Esophagus squamous epithelium (tissue), 5 donors: ENCODE results near the gene KRTAP10-11. TPM values are rescaled to one million over a fixed set of nuclear protein-coding genes. Genes with fewer than 3 reads are reported as not detected.
A peak's percentile ranks its signal among the peaks of the same experiment; 100 is the strongest.
"Not testable (repeated sequence)": the region's sequence is repeated elsewhere in the genome, so short reads cannot be mapped to it uniquely, and the experiment has no call there.

Source experiments
- DNase-seq: peaks from one replicate; lab custom pipeline; 2025; lab: John Stamatoyannopoulos, UW
- H3K27ac ChIP-seq, 4 donors: fragments of 200-600 bp; sonication (generic); one replicate each; pipeline ENCODE4 v1.5.1; 2016 to 2019; ENCODE audit warnings: mild to moderate bottlenecking in 1 of 4
- H3K27me3 ChIP-seq, 4 donors: fragments of 200-600 bp; sonication (generic); 1 replicate in 3 of 4; 2 replicates in 1 of 4; pipeline versions ENCODE4 v1.5.1 to v1.6.0; 2017 to 2021; ENCODE audit warnings: antibody characterized with exemption in 1 of 4
- H3K36me3 ChIP-seq, 3 donors: fragments of 200-600 bp; sonication (generic); one replicate each; pipeline ENCODE4 v1.5.1; 2016 to 2019
- H3K4me1 ChIP-seq, 3 donors: fragments of 200-600 bp; sonication (generic); one replicate each; pipeline ENCODE4 v1.5.1; 2017 to 2019
- H3K4me3 ChIP-seq, 4 donors: fragments of 200-600 bp; sonication (generic); 1 replicate in 3 of 4; 2 replicates in 1 of 4; pipeline ENCODE4 v1.5.1; 2016 to 2019; ENCODE audit warnings: mild to moderate bottlenecking in 2 of 4, moderate library complexity in 1 of 4
- H3K9me3 ChIP-seq, 3 donors: fragments of 200-600 bp; sonication (generic); one replicate each; pipeline ENCODE4 v1.5.1; 2016 to 2019
- CTCF ChIP-seq, 6 experiments: fragments of 450-650 bp in 4 of 6; fragments of 200-600 bp in 2 of 6; sonication (generic) in 2 of 6; IDR thresholded peaks; one replicate each; pipeline ENCODE4 v1.5.1; 2016 to 2019; ENCODE audit warnings: antibody characterized with exemption in 6 of 6, mild to moderate bottlenecking in 4 of 6, moderate library complexity in 4 of 6
- POLR2A ChIP-seq, 4 donors: fragments of 450-650 bp; IDR thresholded peaks; one replicate each; pipeline ENCODE4 v1.6.1; 2017; ENCODE audit warnings: antibody characterized with exemption in 4 of 4, mild to moderate bottlenecking in 4 of 4, moderate library complexity in 3 of 4
- WGBS, 2 donors: methylation state at CpG; one replicate each; pipeline ENCODE4 v1.1.5; 2018; 5-methylcytosine and 5-hydroxymethylcytosine counted together
- intact Hi-C: fragments of 100-400 bp; cut with DNase I; formaldehyde crosslinking; loops from one replicate; pipeline ENCODE4 v1.15.0; 2022
- total RNA-seq, 4 donors: library from RNA; depleted of rRNA; stranded (reverse); fragments of >200 nt; gene quantifications; one replicate each; pipeline ENCODE4 v1.1.0, GENCODE V29; 2016
- donor health status: DM: yes; HTN: yes; CAD: no.

The KRTAP10-11 gene
- total RNA-seq, 4 donors from 2014 or later, result not detected

GRCh38 chr21:44654576-44655175 is 8.5 kb downstream of the KRTAP10-11 start, which contains the start of gene KRTAP12-4:
Gene KRTAP12-4 (minus strand): TSS chr21:44654659. CDS start chr21:44654614, 45 bp downstream.
- WGBS, 2 donors, result 47 to 57% methylated on average over 9 of the region's 9 CpGs
- intact Hi-C loops, result no loop called here
- H3K4me1 ChIP-seq, result no peaks in the 10 kb centered on the region
- no peak for TF ChIP-seq CTCF (IDR thresholded peaks at IDR 0.05)
- TF ChIP-seq POLR2A (IDR thresholded peaks at IDR 0.05), result no peak
- no peak for DNase-seq
- peaks cover 0 to 45% (median 0%) of the 10 kb centered on the region in 4 donors for H3K27me3 ChIP-seq
- peak within 1 kb of the TSS in 1 of 4 donors; percentile 6 for H3K27ac ChIP-seq
- H3K9me3 ChIP-seq, result peaks cover 0 to 8% (median 0%) of the 10 kb centered on the region in 3 donors
- no peak within 1 kb of the TSS for H3K4me3 ChIP-seq
- H3K36me3 ChIP-seq, result no peaks in the 10 kb centered on the region

- no peak overlapping the region for H3K4me3 ChIP-seq
- intact Hi-C loops, result no loop called here
- peaks cover 0 to 8% (median 0%) of the 10 kb centered on the region in 3 donors for H3K9me3 ChIP-seq
- H3K4me1 ChIP-seq, result no peaks in the 10 kb centered on the region
- no peak for TF ChIP-seq POLR2A (IDR thresholded peaks at IDR 0.05)
- peaks cover 0 to 39% (median 0%) of the 10 kb centered on the region in 4 donors for H3K27me3 ChIP-seq
- H3K27ac ChIP-seq, result peak overlapping the region in 1 of 4 donors; percentile 31
- 25 to 53% methylated on average over 1 of the region's 1 CpG for WGBS, 2 donors
- no peak for DNase-seq
- no peaks in the 10 kb centered on the region for H3K36me3 ChIP-seq
Observed at GRCh38 chr21:44656868-44657267, 10.7 kb downstream of the KRTAP10-11 start.

GRCh38 chr21:44657635-44658540 is 11.7 kb downstream of the KRTAP10-11 start, which contains the start of gene KRTAP12-3:
Gene KRTAP12-3 (plus strand): TSS chr21:44657932. CDS start chr21:44657980, 48 bp downstream.
- H3K27ac ChIP-seq, result peak within 1 kb of the TSS in 1 of 4 donors; percentile 57
- intact Hi-C loops, result no loop called here
- H3K9me3 ChIP-seq, result peaks cover 0 to 8% (median 0%) of the 10 kb centered on the region in 3 donors
- H3K36me3 ChIP-seq, result no peaks in the 10 kb centered on the region
- H3K27me3 ChIP-seq, result peaks cover 0 to 39% (median 0%) of the 10 kb centered on the region in 4 donors
- H3K4me3 ChIP-seq, result peak within 1 kb of the TSS in 1 of 4 donors; percentile 21
- TF ChIP-seq POLR2A (IDR thresholded peaks at IDR 0.05) (no peak), CTCF (IDR thresholded peaks at IDR 0.05) (no peak)
- 72 to 81% methylated on average over 23 to 26 of the region's 26 CpGs for WGBS, 2 donors
- DNase-seq, result no peak
- no peaks in the 10 kb centered on the region for H3K4me1 ChIP-seq

GRCh38 chr21:44658541-44658910 is 12.3 kb downstream of the KRTAP10-11 start:
- intact Hi-C loops, result no loop called here
- no peak for DNase-seq
- Histone ChIP-seq H3K27me3 (peaks cover 0 to 36% (median 0%) of the 10 kb centered on the region in 4 donors), H3K4me1 (no peaks in the 10 kb centered on the region), H3K27ac (peak overlapping the region in 1 of 4 donors; percentile 57), H3K4me3 (no peak overlapping the region), H3K9me3 (peaks cover 0 to 8% (median 0%) of the 10 kb centered on the region in 3 donors), H3K36me3 (no peaks in the 10 kb centered on the region)
- 82 to 85% methylated on average over 1 to 5 of the region's 5 CpGs for WGBS, 2 donors
- no peak for TF ChIP-seq POLR2A (IDR thresholded peaks at IDR 0.05)
- no peak for TF ChIP-seq CTCF (IDR thresholded peaks at IDR 0.05)

- Histone ChIP-seq H3K4me3 (no peak overlapping the region), H3K9me3 (peaks cover 0 to 8% (median 0%) of the 10 kb centered on the region in 3 donors), H3K27me3 (peaks cover 0 to 34% (median 0%) of the 10 kb centered on the region in 4 donors), H3K4me1 (no peaks in the 10 kb centered on the region), H3K27ac (no peak overlapping the region), H3K36me3 (no peaks in the 10 kb centered on the region)
- no peak for DNase-seq
- intact Hi-C loops, result no loop called here
- 40 to 46% methylated on average over 8 to 10 of the region's 11 CpGs for WGBS, 2 donors
- TF ChIP-seq CTCF (IDR thresholded peaks at IDR 0.05) (no peak), POLR2A (IDR thresholded peaks at IDR 0.05) (no peak)
Observed at GRCh38 chr21:44658913-44659595, 12.8 kb downstream of the KRTAP10-11 start.

- H3K4me1 ChIP-seq, intact Hi-C loops, H3K4me3 ChIP-seq, H3K9me3 ChIP-seq, DNase-seq, H3K27ac ChIP-seq, H3K36me3 ChIP-seq: not testable (repeated sequence)
- WGBS, 2 donors, result 42 to 56% methylated on average over 6 to 7 of the region's 7 CpGs
- peaks cover 0 to 35% (median 0%) of the 10 kb centered on the region in 4 donors for H3K27me3 ChIP-seq
Observed at GRCh38 chr21:44661567-44661966, 15.4 kb downstream of the KRTAP10-11 start.
